HG03095 (cell line): ENCODE results near the gene RPA1.
"Not testable (repeated sequence)": the region's sequence is repeated elsewhere in the genome, so short reads cannot be mapped to it uniquely, and the experiment has no call there.

ENCODE experiments used
- ATAC-seq: cut with Tn5 transposase; IDR thresholded peaks from one replicate; pipeline ENCODE4 v1.9.1; 2021; ENCODE audit warnings: moderate library complexity; ENCODE audit not compliant: unreplicated experiment

The RPA1 gene

GRCh38 chr17:1873418-1873817 lies 43.6 kb downstream of the RPA1 start:
- no peak for ATAC-seq

- no peak for ATAC-seq
Measured at GRCh38 chr17:1875597-1875996, 45.8 kb downstream of the RPA1 start.

DNA sequence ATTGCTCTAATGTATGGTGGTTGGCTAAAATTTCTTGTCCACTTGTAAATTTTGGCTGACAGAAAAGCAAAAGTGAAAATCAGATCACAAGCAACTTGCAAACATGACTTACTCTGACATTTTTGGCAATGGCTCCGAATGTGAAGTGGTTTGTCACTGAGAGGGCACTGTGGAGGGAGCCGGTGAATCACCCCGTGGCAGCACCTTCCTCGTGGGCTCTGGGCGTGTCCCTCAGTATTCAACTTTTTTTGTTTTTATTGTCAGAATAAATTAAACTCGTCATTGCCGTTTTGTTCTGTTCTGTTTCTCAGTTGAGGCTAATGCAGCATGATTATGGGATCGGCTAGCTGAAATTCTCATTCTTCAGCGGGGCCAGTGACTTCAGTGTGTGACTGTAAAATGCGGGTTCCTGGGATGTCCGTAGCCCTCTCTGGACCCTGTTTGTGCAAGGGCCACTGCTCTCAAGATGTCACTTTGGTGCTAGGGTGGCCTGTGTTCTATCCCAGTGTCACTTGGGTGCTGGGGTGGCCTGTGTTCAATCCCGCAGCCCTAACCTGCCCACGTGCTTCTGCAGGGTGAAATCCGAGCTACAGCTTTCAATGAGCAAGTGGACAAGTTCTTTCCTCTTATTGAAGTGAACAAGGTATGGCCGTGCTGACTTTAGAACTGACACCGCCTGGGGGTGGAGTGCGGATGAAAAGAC lies 48.8 kb downstream of the RPA1 start:
- ATAC-seq, result no peak

GRCh38 chr17:1880851-1881630 lies 51.2 kb downstream of the RPA1 start:
- no peak for ATAC-seq

DNA sequence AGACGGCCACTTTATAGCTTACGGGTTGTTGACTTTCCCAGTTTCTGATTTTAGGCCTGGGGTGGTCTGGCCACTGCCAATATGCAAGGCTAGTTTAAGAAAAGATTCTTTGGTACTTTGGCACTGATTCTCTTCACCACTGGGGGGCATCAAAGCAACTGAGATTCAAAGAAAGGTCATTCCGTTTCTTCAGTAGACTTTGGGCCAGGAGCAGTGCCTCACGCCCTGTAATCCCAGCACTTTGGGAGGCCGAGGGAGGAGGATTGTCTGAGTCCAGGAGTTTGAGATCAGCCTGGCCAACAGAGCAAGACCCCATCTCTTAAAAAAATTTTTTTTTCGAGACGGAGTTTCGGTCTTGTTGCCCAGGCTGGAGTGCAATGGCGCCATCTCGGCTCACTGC lies 53.0 kb downstream of the RPA1 start:
- no peak for ATAC-seq

GRCh38 chr17:1883536-1883935 lies 53.7 kb downstream of the RPA1 start:
- ATAC-seq, result no peak

DNA sequence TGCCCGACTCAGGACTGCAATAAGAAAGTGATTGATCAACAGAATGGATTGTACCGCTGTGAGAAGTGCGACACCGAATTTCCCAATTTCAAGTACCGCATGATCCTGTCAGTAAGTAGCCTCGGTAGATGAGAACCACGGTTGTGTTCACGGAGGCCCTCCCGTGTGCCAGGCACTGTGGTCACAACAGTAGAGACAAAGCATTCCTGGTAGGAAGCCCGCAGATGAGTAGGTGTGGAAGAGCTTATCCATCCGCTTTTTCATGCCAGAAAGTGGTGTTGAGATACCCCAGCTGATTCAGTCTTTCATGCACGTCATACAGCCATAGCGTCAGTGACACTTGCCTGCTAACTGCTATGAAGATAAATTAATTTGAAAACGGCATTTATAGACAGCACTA lies 58.9 kb downstream of the RPA1 start:
- no peak for ATAC-seq

DNA sequence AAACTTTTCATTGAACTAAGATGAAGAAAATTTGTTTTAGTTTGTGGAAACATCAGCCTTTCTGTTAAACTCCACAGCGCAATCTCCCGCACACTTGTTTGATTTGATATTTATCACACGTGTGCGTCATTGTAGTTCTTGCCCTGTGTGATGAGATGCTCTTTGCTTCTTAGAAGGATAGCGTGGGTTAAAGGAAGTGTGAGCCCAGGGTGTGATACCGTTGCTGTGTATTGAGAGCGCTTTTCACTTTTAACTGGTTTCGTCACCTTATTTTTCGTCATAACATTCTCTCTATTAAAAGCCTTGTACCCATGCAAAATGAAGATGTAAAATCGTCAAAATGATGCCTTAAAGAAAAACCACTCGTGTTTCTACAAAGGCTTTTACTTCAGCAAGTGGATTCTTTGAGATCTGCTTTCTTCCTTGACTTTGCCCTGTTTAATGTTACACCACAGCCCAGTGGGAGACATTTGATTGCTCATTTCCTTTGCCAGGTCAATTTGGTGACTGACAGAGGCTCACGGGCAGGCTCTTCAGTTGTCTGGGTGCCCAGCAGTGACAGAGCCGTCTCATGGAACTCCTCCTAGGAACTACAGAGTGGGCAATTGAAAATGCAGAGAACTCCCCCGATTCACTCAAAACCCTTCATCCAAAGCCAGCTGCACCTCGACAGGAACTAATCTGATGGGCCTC lies 61.1 kb downstream of the RPA1 start:
- ATAC-seq, result no peak

DNA sequence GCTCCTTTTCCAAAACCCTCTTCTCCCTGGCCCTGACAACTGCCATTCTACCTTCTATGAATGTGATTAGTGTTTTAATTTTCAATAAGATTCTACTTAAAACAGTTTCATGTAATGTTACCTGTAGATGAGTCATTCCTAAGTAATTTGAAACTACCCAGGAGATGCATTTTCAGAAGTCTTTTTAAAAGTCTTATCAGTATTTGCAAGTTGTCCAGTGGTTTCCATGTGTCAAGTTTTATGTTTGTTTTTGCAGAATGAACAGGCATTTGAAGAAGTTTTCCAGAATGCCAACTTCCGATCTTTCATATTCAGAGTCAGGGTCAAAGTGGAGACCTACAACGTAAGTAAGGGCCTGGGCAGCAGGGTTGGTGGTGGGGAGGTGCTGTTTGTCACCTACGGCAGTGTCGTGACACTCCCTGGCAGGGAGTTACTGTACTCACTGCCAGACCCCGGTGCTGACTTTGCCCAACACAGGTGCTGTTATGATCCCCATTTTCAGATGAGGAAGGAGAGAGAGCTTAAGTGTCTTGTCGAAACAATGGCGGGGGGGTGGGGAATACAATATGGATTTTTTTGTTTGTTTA lies 65.0 kb downstream of the RPA1 start:
- ATAC-seq, result no peak

DNA sequence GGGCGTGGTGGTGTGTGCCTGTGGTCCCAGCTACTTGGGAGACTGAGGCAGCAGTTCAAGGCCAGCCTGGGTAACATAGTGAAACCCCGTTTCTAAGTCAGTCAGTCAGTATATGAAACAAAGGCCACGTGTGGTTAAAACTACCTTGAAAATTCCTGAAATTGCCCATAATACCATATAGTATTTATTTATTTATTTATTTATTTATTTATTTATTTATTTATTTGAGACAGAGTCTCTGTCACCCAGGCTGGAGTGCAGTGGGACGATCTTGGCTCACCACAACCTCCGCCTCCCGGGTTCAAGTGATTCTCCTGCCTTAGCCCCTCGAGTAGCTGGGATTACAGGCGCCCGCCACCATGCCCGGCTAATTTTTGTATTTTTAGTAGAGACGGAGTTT lies 65.7 kb downstream of the RPA1 start:
- ATAC-seq, result not testable (repeated sequence)

GRCh38 chr17:1896243-1897104 lies 66.7 kb downstream of the RPA1 start:
- ATAC-seq, result peak; percentile 71

DNA sequence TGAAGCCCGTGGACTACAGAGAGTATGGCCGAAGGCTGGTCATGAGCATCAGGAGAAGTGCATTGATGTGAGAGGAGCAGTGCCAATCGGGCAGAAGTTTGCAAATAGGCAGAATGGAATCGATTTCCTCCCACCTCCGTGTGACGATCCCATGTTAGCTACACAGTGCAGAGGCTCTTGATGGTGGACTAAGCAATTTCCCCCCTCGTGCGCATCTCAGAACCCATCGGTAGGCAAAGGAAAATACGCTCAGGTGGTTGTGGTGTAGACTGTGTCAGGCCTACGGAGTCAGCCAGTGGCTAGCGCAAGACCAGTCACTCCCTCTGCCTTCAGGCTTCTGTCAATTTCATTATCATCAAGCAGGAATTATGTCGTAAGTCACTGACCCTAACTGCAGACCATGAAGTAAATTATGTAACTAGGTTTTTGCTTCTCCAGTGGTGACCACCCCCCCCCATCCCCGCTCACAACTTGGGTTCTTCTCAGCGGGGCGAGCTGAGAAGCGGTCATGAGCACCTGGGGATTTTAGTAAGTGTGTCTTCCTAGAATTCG lies 67.4 kb downstream of the RPA1 start:
- ATAC-seq, result no peak

GRCh38 chr17:1898332-1898731 lies 68.5 kb downstream of the RPA1 start:
- no peak for ATAC-seq

- no peak for ATAC-seq
Measured at GRCh38 chr17:1898872-1899271, 69.1 kb downstream of the RPA1 start.

DNA sequence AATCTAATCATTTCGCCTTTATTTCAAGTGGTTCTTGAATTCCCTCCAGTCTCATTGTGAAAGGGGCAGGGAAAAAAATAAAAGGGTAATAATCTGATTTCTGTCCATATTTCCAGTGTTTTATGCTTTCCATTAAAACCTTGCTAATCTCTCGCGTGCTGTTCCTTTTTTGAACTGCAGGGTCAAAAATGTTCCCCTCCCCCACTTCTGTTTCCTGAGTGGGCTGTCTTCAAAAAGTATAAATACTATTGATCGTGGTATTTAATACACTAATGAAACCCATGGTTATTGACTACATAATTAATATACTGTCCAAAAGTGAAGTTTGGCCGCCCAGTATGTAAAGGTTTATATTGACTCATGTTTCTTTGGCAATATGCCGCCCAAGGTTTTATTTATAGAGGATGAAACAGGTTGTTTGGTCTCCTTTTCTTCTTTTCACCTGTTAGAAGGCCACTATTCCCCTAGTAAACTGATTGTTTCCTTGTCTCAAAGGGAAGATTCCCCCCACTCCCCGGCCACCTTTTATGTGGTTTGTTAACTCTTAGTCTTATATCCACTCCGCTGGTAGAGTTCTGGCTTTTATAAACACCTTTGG lies 69.7 kb downstream of the RPA1 start:
- ATAC-seq, result no peak

GRCh38 chr17:1904273-1905182 lies 74.7 kb downstream of the RPA1 start:
- no peak for ATAC-seq

DNA sequence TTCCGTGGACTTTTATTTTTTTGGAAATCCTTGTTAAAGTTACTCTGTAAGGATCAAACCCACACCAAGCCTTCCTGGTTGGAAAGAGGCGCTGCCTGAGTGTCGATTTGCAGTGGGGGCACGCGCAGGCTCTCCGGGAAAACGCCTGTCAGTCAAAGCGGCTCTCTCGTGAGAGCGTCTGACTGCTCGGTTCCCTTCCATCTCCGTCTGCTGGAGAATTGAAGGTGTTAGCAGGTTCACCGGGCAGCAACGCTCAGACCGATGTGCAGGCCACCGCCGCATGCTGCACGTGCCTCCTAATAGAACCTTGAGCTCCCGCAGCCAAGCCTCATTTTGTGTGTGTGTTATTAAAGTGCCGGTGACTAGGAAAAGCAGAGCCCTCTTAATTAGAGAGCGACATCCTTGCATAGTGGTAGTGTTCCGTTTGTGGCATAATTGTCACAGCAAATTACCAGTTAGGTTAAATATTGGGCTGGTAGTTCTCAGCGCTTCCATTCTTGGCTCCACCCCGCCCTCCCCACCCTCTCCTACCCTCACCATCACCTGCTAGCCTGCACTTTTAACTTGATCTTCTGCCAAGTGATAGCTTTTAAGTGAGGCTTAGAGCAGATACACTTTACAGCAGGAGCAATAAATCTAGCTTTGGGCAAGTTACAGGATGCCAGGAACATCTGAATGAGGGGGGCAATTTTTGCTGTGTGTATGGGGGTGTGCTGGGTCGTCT lies 75.5 kb downstream of the RPA1 start:
- no peak for ATAC-seq

- ATAC-seq, result no peak
Measured at GRCh38 chr17:1906662-1907101, 76.9 kb downstream of the RPA1 start.
